Hepatocyte (in vitro differentiated cells): ENCODE results near the gene SMIM45.

Experiments used
- DNase-seq: peaks from one replicate; pipeline ENCODE4 v3.0.0-alpha.2; 2016; ENCODE audit warnings: low spot score
- H2AFZ ChIP-seq: fragments of 200-600 bp; sonication (generic); 2 replicates; pipeline ENCODE4 v1.6.0; 2016; ENCODE audit warnings: antibody characterized with exemption, mild to moderate bottlenecking
- H3K27ac ChIP-seq: fragments of 200-600 bp; sonication (generic); 2 replicates; pipeline ENCODE4 v1.5.1; 2016; ENCODE audit warnings: mild to moderate bottlenecking
- H3K27me3 ChIP-seq: fragments of 200-600 bp; sonication (generic); 2 replicates; pipeline ENCODE4 v1.6.1; 2016
- H3K36me3 ChIP-seq: fragments of 200-600 bp; sonication (generic); replicated peaks from 2 replicates; pipeline ENCODE4 v1.5.1; 2016; ENCODE audit warnings: low read depth; ENCODE audit not compliant: insufficient read depth
- H3K4me1 ChIP-seq: fragments of 200-600 bp; sonication (generic); 2 replicates; pipeline ENCODE4 v1.5.1; 2016; ENCODE audit warnings: mild to moderate bottlenecking, moderate library complexity; ENCODE audit not compliant: insufficient read depth
- H3K4me2 ChIP-seq: fragments of 200-600 bp; sonication (generic); 2 replicates; pipeline ENCODE4 v1.6.0; 2016
- H3K4me3 ChIP-seq: fragments of 200-600 bp; sonication (generic); 2 replicates; pipeline ENCODE4 v1.5.1; 2016; ENCODE audit warnings: mild to moderate bottlenecking
- H3K79me2 ChIP-seq: fragments of 200-600 bp; sonication (generic); 2 replicates; pipeline ENCODE4 v1.6.0; 2017; ENCODE audit warnings: mild to moderate bottlenecking
- H3K9me2 ChIP-seq: fragments of 200-600 bp; sonication (generic); replicated peaks from 2 replicates; pipeline ENCODE4 v1.6.0; 2017; ENCODE audit warnings: mild to moderate bottlenecking; ENCODE audit not compliant: insufficient read depth
- H3K9me3 ChIP-seq: fragments of 200-600 bp; sonication (generic); 2 replicates; pipeline ENCODE4 v1.5.1; 2016; ENCODE audit warnings: low read depth, mild to moderate bottlenecking
- H4K20me1 ChIP-seq: fragments of 200-600 bp; sonication (generic); 2 replicates; pipeline ENCODE4 v1.6.0; 2016; ENCODE audit warnings: mild to moderate bottlenecking; ENCODE audit not compliant: insufficient read depth, poor library complexity, severe bottlenecking
- EZH2 ChIP-seq: fragments of 200-600 bp; sonication (generic); IDR thresholded peaks from 2 replicates; pipeline ENCODE4 v1.6.1; 2016; ENCODE audit warnings: antibody characterized with exemption, mild to moderate bottlenecking, borderline replicate concordance
- EZH2phosphoT487 ChIP-seq: fragments of 200-600 bp; sonication (generic); IDR thresholded peaks from one replicate; pipeline ENCODE4 v1.6.1; 2018; ENCODE audit warnings: antibody characterized with exemption, mild to moderate bottlenecking, low read depth, moderate library complexity; ENCODE audit not compliant: unreplicated experiment, severe bottlenecking
- WGBS: methylation state at CpG from one replicate; pipeline ENCODE4 v1.1.6; 2016; ENCODE audit warnings: low lambda C conversion rate; ENCODE audit errors: missing lambda C conversion rate; 5-methylcytosine and 5-hydroxymethylcytosine counted together
- TF ChIP-seq, protein P1 (sequence below): fragments of 200-600 bp; sonication (generic); IDR thresholded peaks from 2 replicates; pipeline ENCODE4 v1.5.1; 2016; ENCODE audit warnings: antibody characterized with exemption, mild to moderate bottlenecking; ENCODE audit not compliant: poor library complexity

Gene SMIM45

DNA sequence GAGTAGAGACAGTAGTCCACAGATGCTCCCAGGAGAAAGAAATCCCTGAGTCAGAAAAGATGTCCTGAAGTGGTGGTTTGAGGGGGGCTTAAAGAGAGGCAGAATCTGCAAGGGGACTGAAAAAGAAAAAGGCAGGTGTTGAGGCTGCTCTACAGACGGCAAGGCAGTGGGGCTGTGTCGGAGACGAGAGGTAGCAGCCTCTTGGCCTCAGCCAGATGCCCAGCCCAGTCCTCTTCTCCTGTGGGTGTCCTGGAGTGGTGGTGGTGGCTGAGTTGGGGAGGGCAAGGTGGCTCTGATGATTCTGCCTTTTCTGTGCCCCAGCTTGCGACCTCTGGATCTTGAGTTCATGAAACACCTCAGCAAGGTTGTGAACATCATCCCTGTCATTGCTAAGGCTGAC is 37.3 kb downstream of the SMIM45 start:
- no peaks in the 10 kb centered on the region for H3K4me1 ChIP-seq
- 98% methylated on average over 4 of the region's 4 CpGs for WGBS
- H3K9me2 ChIP-seq, result no peaks in the 10 kb centered on the region
- TF ChIP-seq EZH2phosphoT487 (no peak), EZH2 (no peak)
- TF ChIP-seq, protein P1, sequence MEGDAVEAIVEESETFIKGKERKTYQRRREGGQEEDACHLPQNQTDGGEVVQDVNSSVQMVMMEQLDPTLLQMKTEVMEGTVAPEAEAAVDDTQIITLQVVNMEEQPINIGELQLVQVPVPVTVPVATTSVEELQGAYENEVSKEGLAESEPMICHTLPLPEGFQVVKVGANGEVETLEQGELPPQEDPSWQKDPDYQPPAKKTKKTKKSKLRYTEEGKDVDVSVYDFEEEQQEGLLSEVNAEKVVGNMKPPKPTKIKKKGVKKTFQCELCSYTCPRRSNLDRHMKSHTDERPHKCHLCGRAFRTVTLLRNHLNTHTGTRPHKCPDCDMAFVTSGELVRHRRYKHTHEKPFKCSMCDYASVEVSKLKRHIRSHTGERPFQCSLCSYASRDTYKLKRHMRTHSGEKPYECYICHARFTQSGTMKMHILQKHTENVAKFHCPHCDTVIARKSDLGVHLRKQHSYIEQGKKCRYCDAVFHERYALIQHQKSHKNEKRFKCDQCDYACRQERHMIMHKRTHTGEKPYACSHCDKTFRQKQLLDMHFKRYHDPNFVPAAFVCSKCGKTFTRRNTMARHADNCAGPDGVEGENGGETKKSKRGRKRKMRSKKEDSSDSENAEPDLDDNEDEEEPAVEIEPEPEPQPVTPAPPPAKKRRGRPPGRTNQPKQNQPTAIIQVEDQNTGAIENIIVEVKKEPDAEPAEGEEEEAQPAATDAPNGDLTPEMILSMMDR, result no peak
- no peaks in the 10 kb centered on the region for H4K20me1 ChIP-seq
- no peak overlapping the region for H2AFZ ChIP-seq
- DNase-seq, result no peak
- no peaks in the 10 kb centered on the region for H3K36me3 ChIP-seq
- H3K79me2 ChIP-seq, result no peaks in the 10 kb centered on the region
- no peaks in the 10 kb centered on the region for H3K9me3 ChIP-seq
- no peaks in the 10 kb centered on the region for H3K27me3 ChIP-seq
- no peak overlapping the region for H3K4me3 ChIP-seq
- no peak overlapping the region for H3K27ac ChIP-seq
- no peak overlapping the region for H3K4me2 ChIP-seq

DNA sequence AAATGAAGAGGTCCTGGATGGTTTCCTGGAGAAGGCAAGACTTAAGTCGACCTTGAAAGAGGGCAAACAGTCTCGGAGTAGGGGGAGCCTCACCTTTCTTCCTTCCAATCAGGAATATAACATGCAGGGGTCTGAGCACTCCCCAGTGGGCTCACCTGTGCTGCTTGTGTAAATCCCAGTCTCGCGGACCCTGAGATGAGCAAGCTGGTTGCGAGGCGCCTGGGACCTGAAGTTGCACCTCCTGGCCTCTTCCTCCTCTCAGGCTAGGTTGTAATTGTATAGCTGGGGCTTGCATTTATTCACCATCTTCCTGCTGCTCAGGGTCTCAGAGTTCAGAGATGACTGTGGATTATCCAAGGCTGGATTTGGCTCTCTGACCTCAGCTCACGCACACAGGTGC is 39.2 kb downstream of the SMIM45 start:
- H3K9me2 ChIP-seq, result no peaks in the 10 kb centered on the region
- no peak overlapping the region for H3K4me3 ChIP-seq
- no peak overlapping the region for H2AFZ ChIP-seq
- H3K27me3 ChIP-seq, result no peaks in the 10 kb centered on the region
- TF ChIP-seq EZH2, result no peak
- no peak for TF ChIP-seq EZH2phosphoT487
- no peak overlapping the region for H3K27ac ChIP-seq
- H3K36me3 ChIP-seq, result no peaks in the 10 kb centered on the region
- DNase-seq, result no peak
- no peaks in the 10 kb centered on the region for H4K20me1 ChIP-seq
- WGBS, result 95% methylated on average over 7 of the region's 7 CpGs
- no peaks in the 10 kb centered on the region for H3K9me3 ChIP-seq
- H3K79me2 ChIP-seq, result no peaks in the 10 kb centered on the region
- no peaks in the 10 kb centered on the region for H3K4me1 ChIP-seq
- no peak overlapping the region for H3K4me2 ChIP-seq

DNA sequence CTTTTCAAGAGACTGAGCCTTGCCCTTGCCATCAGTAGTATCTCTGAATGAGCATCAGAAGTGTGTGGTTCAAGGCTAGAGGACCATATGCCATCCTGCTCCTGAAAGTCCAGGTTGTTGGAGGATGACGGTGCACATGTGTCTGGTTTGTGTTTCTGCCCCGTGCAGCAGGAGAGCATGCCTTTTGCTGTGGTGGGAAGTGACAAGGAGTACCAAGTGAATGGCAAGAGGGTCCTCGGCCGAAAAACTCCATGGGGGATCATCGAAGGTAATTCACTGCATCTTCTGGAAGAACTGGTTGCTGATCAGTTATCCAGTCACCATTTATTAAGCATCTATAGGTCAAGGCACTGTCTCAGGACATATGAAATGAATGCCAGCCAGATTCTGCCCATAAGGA is 40.5 kb downstream of the SMIM45 start:
- H3K36me3 ChIP-seq, result no peaks in the 10 kb centered on the region
- TF ChIP-seq EZH2, result no peak
- no peaks in the 10 kb centered on the region for H3K4me1 ChIP-seq
- DNase-seq, result no peak
- no peaks in the 10 kb centered on the region for H3K9me3 ChIP-seq
- no peak overlapping the region for H3K4me3 ChIP-seq
- no peaks in the 10 kb centered on the region for H3K79me2 ChIP-seq
- H3K4me2 ChIP-seq, result no peak overlapping the region
- H4K20me1 ChIP-seq, result no peaks in the 10 kb centered on the region
- 91% methylated on average over 5 of the region's 5 CpGs for WGBS
- no peaks in the 10 kb centered on the region for H3K27me3 ChIP-seq
- no peak overlapping the region for H3K27ac ChIP-seq
- no peaks in the 10 kb centered on the region for H3K9me2 ChIP-seq
- H2AFZ ChIP-seq, result no peak overlapping the region

DNA sequence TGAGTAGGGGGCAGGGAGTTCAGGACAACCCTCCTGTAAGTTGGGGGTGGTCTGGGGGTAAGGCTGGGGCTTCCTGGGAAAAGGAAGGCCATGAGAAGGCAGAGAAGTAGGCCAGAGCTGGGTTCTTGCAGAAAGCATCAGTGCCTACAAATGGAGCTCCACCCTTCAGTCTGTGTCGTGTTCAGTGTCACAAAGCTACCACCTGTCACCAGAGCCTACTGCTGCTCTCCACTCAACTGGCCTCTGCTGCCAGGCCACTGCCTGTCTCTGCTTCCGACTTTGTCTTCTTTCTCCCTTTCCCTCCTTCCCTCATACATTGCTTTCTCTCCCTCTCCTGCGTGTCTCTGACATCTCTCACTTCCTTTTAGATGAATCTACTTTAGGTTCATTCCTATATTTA is 43.3 kb downstream of the SMIM45 start:
- Histone ChIP-seq H3K9me2 (no peaks in the 10 kb centered on the region), H3K4me2 (no peak overlapping the region), H3K4me3 (no peak overlapping the region), H3K27me3 (no peaks in the 10 kb centered on the region), H2AFZ (no peak overlapping the region), H3K79me2 (no peaks in the 10 kb centered on the region), H4K20me1 (no peaks in the 10 kb centered on the region), H3K36me3 (no peaks in the 10 kb centered on the region), H3K9me3 (no peaks in the 10 kb centered on the region), H3K4me1 (no peaks in the 10 kb centered on the region), H3K27ac (no peak overlapping the region)
- WGBS, result 84% methylated on average over 3 of the region's 3 CpGs
- no peak for TF ChIP-seq EZH2phosphoT487
- TF ChIP-seq EZH2, result no peak
- TF ChIP-seq, protein P1, result no peak
- DNase-seq, result no peak
